LoVo (cell line): ENCODE results near the gene YPEL5.

Experiments used
- DNase-seq: peaks from one replicate; pipeline ENCODE4 v3.0.0-alpha.2; 2016; ENCODE audit warnings: low spot score

YPEL5 gene

GRCh38 chr2:30165050-30165520 is 18.3 kb downstream of the YPEL5 start:
- peak; percentile 73 for DNase-seq

DNA sequence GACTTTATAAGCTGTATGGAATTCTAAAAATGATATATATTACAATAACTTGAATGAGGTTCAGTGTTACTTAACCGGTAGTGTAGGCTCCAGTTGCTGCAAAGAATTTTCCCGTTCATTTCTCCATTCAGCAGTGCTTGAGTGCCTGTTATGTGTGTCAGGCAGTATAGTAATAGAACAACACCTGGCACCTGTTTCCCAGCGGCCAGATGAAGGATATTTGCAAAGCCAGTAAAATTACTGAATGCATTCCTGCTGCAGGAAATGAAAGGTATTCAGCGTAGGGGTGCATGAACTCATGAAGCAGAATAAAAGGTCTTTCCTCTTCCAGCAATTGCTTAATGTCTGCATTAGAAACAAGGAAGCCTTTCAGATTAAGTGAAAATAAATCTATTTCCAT is 18.8 kb downstream of the YPEL5 start:
- no peak for DNase-seq

DNA sequence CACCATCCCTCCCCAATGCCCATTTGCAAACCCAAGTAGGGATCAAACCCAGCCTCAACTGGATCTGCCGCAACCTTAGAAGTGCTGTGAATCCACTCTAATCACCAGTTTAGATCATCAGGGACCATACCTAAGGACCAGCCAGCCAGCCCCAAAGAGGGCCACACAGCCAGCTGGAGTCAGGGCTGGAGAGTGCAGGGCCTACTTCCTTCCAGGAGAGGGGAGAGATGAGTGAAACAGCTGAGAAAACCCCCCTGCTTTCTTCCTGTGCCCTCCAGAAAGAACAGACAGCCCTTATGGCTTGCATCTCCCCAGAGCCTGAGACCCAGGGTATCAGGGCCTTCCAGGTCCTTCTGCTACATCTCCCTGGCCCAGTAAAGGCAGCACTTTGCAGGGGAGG is 25.8 kb downstream of the YPEL5 start:
- no peak for DNase-seq

GRCh38 chr2:30177440-30177839 is 30.6 kb downstream of the YPEL5 start:
- no peak for DNase-seq

GRCh38 chr2:30177956-30178355 is 31.1 kb downstream of the YPEL5 start:
- no peak for DNase-seq

DNA sequence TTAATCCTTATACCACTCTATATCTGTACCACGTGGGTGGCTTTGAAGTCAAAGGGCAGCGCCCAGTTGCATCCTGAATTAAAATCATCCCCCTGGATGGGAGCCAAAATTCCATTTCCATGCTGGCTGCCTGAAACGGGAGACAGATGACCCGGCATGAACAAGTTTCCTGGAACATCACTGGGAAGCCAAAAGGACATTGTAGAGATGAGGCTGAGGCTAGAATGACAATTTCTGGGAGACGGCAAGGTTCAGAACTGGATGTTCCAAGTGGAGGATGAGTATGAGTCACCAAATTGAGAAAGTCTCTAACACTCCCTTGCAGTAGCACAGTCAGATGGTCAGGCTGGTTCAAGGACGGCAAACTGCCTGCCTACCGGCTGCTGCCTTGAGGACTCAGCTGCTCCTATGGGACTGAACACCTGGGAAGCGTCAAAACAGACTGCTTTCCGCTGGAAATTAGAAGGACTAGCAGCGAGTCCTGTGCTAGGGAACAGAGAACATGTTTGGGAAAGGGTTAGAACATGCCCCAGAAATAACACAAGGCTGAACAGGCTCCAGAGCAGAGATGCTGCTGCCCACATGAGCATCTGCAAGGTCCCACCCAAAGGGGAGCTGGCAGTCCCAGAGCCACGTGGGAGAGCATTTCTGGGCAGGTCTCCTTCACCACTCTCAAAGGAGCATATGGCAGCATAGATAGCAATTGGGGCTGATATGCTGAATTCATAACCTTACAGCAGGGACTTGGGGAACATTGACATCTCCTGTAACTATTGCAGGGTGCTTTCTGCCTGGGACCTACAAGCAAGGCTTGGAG is 32.0 kb downstream of the YPEL5 start:
- DNase-seq = no peak

DNA sequence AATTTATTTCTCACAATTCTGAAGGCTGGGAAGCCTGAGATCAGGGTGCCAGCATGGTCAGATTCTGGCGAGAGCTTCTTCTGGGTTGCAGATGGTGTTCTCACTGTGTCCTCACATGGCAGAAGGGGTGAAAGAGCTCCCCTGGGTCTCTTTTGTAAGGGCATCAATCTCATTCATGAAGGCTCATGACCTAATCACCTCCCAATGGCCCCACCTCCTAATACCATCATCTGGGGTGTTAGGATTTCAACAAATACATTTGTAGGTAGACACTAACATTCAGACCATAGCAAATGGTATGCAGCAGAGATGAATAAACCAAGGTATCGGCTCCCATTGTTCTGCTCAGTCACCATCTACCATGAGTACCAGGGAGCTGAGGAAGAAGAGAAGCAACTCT is 32.7 kb downstream of the YPEL5 start:
- no peak for DNase-seq

DNA sequence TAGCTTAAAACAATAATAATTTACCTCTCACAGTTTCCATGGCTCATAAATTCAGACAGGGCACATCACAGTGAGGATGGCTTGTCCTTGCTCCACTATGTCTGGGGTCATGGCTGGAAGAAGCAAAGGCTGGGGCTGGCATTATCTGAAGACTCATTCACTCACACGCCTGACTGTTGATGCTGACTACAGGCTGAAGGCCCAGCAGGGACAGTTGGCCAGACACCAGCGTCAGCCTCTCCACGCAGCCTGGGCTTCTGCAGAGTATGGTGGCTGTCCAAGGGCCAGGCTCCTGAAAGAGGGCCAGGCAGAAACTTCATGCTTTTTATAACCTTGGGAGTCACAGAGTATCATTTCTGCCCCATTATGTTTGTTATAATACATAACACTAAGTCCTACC is 33.4 kb downstream of the YPEL5 start:
- no peak for DNase-seq

- no peak for DNase-seq
Observed at GRCh38 chr2:30181176-30181575, 34.4 kb downstream of the YPEL5 start.

DNA sequence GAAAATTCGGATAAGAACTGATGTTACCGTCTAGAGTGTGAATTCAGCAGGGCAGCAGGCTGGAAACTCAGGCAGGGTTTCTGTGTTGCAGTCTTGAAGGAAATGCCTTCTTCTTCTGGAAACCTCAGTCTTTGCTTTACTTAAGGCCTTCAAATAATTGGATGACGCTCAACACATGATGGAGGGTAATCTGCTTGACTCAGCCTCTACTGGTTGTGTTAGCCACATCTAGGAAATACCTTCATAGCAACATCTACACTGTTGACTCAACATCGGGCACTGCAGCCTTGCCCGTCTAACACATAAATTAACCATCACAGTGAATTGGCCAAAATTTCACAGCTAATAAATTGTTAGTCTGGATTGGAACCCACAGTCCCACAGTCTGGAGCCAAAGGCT is 37.2 kb downstream of the YPEL5 start:
- no peak for DNase-seq

GRCh38 chr2:30185178-30185577 is 38.4 kb downstream of the YPEL5 start:
- no peak for DNase-seq

DNA sequence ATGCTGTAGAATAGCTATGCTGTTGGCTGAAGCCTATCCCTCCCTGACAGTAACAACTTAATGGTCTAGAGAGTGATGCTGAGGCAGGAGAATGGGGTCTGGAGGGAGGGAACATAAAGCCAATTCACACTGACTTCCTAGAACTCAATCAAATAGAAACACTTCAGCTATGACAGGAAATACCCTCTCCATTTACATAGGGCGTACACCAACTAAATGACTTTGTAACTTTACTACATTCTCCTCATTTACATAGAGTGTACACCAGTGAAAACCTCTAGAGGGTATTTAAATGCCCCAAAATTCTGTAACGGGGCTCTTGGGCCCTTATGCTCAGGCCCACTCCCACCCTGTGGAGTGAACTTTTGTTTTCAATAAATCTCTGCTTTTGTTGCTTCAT is 41.5 kb downstream of the YPEL5 start:
- DNase-seq = no peak

DNA sequence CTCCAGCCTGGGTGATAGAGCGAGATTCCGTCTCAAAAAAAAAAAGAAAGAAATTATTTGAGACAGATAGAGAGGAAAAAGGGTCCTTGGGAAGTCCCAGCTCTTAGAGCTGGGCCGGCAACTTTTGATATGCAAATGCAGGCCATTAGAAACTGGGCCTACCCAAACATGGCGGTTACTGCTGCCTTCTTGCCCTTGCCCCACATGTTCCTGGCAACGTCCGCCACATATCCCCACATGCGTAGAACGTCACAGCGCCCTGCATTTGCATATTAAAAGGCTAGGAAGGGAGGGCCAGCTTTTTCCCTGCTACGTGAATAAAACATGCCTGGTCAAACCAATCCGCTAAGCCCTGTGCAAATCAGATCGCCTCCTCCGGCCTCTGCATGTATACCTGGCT is 43.8 kb downstream of the YPEL5 start:
- DNase-seq = no peak

GRCh38 chr2:30191107-30191506 is 44.3 kb downstream of the YPEL5 start:
- DNase-seq = no peak

- no peak for DNase-seq
Observed at GRCh38 chr2:30191819-30192271, 45.0 kb downstream of the YPEL5 start.

DNA sequence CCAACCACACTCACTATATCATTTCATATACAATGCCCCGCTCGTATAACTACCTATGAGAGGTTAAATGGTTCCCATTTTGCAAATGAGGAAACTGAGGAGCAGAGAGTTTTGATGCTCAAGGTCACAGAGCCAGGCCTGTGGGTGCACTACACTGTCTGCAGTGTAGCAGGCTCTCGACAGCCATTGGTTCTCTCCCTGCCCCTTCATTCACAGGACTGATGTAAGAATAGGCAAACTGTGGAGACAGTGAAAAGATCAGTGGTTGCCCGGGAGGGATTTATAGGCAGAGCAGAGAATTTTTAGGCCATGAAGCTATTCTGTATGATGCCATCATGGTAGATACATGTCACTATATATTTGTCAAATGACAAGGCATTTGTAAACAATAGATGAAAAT is 45.5 kb downstream of the YPEL5 start:
- DNase-seq = no peak

DNA sequence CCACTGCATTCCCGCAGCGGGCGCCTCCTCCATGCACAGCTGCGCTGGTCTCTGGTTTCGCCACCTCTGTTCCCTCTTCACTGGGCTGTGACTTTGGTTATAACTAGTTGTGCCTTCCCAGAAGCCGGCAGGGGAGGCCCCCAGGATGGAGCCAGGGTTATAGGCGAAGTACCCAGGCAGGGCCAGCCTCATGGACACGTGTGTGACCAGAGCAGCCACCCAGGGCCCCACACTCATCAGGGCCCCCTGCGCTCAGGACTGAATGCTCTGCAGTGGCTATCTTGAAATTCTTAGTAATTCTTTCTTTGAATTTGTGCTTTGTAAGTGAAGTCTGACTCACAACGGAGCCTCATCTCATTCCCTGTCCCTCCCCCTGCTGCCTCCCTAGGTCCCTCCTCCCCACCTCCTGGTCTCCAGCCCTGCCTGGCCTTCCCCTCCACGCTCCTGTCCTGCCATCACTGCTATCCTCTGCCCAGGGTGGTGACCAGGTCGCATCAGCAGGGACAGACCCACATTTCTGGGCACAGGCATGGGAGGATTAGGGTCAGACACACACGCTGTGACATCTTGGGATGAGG is 46.4 kb downstream of the YPEL5 start:
- no peak for DNase-seq

DNA sequence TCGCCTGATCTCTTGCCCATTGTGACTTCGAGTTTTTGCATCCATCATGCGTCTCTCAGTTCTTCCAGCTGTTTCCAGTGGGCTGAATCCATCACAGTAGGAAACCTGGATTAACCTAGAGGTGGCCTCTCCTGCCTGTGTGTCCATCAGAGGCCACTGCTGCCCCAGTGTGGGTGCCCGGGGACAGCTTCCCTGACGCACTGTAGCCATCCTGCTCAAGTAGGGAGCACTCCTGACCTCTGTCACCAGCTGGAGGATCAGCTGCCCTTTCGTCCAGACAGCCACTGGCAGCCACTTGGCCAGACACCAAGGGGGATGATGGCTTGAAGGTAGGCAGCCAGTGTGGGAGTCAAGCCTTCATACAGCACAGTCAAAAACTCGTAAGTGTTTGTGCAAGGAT is 47.6 kb downstream of the YPEL5 start:
- no peak for DNase-seq

DNA sequence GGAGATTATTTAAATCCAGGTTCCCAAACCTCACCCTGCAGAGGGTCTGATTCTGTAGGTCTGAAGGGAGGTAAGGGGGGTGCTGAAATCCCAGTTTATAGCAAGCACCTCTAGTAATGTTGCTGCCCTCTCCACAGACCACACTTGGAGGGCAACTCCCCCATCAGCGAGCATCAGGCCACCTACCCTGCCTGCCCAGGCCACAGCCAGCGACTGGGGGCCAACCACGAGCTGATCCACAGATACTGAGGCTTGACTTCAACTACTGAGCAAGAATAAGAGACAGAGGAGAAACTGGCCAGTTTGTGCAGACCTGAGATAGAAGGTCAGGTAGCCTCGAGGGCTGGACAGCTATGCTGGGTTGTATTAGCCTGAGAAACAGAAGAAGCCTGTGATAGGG is 48.2 kb downstream of the YPEL5 start:
- DNase-seq = no peak

DNA sequence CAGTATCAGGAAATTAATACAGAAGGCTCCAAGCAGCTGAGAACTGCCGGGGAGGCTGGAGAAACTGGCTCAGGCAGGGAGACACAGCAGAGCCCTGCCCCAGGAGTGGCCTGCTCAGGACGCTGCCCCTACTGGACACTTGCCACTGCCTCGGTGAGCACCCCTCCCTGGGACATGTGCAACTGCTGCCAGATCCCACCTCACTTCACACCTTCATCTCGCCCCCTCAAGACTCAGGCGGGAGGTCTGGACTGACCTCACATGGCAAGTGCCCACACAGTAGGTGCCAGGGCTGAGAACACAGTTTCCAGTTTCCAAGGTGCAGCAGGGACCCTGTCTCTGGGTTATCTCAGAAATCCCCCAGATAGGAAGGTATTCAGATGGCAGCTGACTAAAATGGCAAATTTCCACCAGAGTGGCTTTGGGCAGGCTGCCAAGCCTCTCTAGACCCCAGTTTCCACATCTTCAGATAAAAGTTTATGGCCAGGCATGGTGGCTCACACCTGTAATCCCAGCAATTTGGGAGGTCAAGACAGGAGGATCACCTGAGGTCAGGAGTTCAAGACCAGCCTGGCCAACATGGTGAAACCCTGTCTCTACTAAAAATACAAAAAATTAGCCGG is 50.9 kb downstream of the YPEL5 start:
- DNase-seq = no peak

DNA sequence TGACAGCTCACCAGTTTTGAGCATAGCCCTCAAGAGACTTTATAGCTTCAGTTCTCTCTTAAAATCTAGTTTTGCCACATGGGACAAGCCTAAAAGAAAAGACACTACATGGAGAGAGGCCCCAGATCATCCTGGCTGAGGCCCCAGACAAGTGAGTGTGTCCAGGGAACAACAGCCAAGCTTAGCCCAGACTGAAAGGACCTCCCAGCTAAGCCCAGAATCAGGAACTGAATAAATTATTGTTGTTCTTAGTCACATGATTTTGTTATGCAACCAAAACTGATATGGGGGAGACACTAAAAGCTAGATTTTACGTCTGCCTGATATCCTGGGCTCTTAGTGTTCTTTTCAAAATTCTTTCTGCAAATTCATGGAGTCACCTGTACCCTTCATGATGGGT is 55.2 kb downstream of the YPEL5 start:
- no peak for DNase-seq

DNA sequence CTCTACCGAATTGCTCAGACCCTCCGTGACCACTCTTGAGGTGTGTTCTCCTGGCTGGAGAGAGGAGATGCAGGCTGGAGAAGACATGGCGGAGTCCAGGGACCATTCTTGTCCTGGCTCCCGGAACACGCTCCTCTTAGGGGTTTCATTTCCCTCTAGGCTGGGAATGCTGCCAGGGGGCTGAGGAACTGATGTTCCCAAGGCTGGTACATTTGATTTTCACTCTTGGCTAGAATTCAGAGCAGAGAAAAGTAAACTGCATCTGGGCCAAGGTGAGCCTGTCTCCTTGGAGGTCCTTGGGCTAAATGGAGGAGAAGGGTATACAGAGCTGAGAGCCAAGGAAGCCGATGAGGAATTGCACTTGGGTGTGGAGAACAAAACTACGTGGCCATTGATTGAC is 56.3 kb downstream of the YPEL5 start:
- DNase-seq = no peak

DNA sequence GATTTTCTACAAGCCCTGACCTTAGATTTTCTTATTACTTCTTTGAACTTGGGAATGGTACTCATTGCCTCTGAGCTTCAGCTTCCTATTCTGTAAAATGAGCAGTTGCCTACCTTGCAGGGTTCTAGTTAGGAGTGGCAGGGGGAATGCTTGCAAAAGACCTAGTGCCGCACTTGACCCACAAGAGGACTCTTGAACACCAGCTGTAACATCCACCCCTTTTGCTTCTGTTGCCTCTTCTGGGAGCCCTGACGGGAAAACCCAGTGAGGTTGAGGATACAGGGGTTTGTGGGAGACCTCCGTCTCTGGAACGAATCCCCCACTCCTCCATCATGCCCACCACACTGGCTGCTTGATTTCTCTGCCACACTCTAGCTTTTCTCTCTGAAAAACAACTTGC is 57.5 kb downstream of the YPEL5 start:
- DNase-seq = no peak
